GM19324 (cell line): Measurements from ENCODE around the gene CRYZL1.

Experiments
- ATAC-seq: cut with Tn5 transposase; IDR thresholded peaks from one replicate; pipeline ENCODE4 v1.9.1; 2021; ENCODE audit warnings: mild to moderate bottlenecking, moderate library complexity; ENCODE audit not compliant: unreplicated experiment, low FRiP score

CRYZL1 gene

GRCh38 chr21:33662046-33662445 is 20.5 kb upstream of the CRYZL1 start:
- no peak for ATAC-seq

- ATAC-seq: no peak
These were observed 19.6 kb upstream of the CRYZL1 start for GRCh38 chr21:33661146-33661545.

GRCh38 chr21:33660406-33660805 is 18.9 kb upstream of the CRYZL1 start:
- ATAC-seq: no peak

GRCh38 chr21:33659568-33659949 is 18.0 kb upstream of the CRYZL1 start:
- no peak for ATAC-seq

- no peak for ATAC-seq
These were observed 17.5 kb upstream of the CRYZL1 start for GRCh38 chr21:33658919-33659567.

- ATAC-seq: no peak
These were observed 15.7 kb upstream of the CRYZL1 start for GRCh38 chr21:33657124-33657820.

GRCh38 chr21:33655588-33656221 is 14.2 kb upstream of the CRYZL1 start:
- ATAC-seq: no peak

- ATAC-seq: no peak
These were observed 12.9 kb upstream of the CRYZL1 start for GRCh38 chr21:33654412-33654811.

- ATAC-seq: no peak
These were observed 10.6 kb upstream of the CRYZL1 start for GRCh38 chr21:33651965-33652680.

GRCh38 chr21:33650929-33651509 is 9.5 kb upstream of the CRYZL1 start:
- ATAC-seq: no peak

GRCh38 chr21:33650230-33650629 is 8.7 kb upstream of the CRYZL1 start:
- no peak for ATAC-seq

- ATAC-seq: no peak
These were observed 7.0 kb upstream of the CRYZL1 start for GRCh38 chr21:33648555-33648954.

- no peak for ATAC-seq
These were observed 6.0 kb upstream of the CRYZL1 start for GRCh38 chr21:33647587-33647986.

GRCh38 chr21:33645730-33646129 is 4.2 kb upstream of the CRYZL1 start:
- ATAC-seq: no peak

GRCh38 chr21:33644383-33645074 is 3.0 kb upstream of the CRYZL1 start:
- no peak for ATAC-seq

- no peak for ATAC-seq
These were observed 2.2 kb upstream of the CRYZL1 start for GRCh38 chr21:33643658-33644311.

- ATAC-seq: no peak
These were observed 1.5 kb upstream of the CRYZL1 start for GRCh38 chr21:33642896-33643657.

- peak; percentile 90 for ATAC-seq
These were observed 720 bp upstream of the CRYZL1 start, which contains the start of gene ITSN1 for GRCh38 chr21:33642027-33642895. ITSN1 (plus strand) TSS chr21:33642501; CDS start chr21:33718829, 76,328 bp downstream.
